HG03095 (cell line): ENCODE data around the gene KLK5.
"Not testable (repeated sequence)": the region's sequence is repeated elsewhere in the genome, so short reads cannot be mapped to it uniquely, and the experiment has no call there.

Experiments
- ATAC-seq: cut with Tn5 transposase; IDR thresholded peaks from one replicate; pipeline ENCODE4 v1.9.1; 2021; ENCODE audit warnings: moderate library complexity; ENCODE audit not compliant: unreplicated experiment

Gene KLK5, protein sequence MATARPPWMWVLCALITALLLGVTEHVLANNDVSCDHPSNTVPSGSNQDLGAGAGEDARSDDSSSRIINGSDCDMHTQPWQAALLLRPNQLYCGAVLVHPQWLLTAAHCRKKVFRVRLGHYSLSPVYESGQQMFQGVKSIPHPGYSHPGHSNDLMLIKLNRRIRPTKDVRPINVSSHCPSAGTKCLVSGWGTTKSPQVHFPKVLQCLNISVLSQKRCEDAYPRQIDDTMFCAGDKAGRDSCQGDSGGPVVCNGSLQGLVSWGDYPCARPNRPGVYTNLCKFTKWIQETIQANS

DNA sequence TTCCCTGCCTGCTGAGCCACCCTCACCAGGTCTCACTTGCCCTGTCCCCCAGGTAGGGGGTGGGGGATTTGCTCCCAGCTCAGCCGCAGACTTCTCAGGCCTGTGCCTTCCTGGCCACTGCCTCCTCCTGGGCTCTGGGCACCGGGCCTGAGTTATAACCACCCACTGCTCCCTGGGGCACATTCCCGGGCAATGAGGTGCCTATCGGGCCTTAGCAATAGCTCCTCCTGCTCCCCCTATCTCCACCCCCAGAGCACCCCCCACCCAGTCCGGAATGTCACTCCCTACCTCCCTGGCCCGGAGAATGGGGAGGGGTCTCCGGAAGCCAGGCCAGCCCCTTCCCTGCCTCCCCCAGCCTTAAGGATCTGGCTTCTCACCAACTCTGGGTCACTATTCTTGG is at the start of gene KLK5:
Gene KLK5 (minus strand): TSS at position 129 of the 400 bp plus-strand sequence. CDS start 381 bp downstream, outside the sequence.
- no peak for ATAC-seq

DNA sequence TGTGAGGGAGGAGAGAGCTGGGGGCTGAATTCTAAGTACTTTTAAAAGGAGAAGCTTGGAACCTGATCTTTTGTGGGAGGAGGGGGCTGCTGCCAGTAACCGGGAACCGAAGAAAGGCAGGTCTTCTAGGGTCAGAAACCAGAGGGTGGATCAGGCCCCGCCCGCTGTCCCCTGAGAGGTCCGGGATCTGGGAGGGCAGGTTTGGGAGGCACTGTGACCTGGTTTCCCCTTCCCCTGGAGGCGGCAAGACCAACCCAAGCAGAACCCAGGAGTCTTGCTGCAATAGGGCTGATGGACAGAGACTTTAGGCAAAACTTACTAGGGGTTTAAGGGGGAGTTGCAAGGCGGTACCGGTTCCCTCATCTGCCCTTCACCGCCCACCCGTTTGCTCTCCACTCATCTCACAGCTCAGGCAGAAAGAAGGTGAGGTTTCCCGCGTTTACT is 49.3 kb upstream of the KLK5 start:
- no peak for ATAC-seq

DNA sequence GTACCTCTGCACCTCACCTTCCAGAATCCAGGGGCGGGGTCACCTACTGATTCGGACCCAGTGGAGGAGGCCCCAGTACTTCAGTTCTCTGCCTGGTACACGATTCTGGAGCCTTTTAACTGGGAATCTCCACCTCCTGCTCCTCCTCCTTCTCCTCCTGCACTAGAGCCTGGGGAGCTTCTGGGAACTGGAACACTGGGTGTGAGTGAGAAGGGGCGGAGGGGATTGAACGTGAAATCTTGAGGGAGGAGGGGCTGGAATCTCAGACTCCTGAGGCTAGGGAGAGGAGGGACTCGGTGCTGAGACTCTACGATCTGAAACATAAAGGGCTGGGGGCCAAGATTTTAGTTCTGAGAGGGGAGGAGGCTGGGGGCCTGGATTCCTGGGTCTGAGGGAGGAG is 48.7 kb upstream of the KLK5 start, which contains the start of gene KLK8:
Gene KLK8 (minus strand): TSS at position 90 of the 400 bp plus-strand sequence. CDS start 437 bp downstream, outside the sequence.
- no peak for ATAC-seq

DNA sequence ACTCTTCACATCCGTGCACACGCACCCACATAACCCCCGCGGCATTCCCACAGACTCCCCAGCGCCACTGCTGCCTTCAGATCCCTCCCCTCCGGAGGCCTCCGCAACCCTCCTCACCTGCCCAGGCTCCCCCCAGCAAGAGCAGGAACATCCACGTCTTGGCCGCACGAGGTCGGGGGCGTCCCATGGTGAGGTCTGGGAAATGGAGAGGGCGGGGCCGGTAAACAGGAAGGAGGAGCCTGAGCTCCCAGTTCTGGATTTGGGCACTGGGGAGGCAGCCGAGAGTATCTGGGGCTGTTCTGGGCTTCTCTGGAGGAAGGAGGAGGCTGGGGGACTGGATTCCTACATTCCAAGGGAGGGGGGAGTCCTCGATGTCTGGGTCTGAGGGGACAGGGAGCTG is 48.1 kb upstream of the KLK5 start:
- ATAC-seq = no peak

DNA sequence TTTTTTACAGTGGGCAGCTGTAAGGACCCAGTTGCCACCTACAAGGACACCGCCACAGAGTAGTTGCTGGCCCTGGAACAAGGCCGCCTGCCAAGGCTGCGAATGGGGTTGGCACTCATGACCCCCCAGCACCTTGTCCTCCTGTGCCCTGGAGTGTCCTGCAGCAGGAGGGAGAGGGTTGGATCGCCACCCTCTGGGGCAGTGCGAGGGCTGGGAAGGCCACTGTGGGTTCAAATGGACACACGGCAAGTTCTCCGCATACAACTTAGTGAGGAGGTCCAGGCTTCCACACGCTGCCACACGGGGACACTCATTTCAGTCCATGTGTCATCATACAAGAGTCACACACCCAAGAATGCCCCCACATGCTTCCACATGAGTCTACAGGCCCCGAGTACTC is 47.6 kb upstream of the KLK5 start:
- ATAC-seq = no peak

DNA sequence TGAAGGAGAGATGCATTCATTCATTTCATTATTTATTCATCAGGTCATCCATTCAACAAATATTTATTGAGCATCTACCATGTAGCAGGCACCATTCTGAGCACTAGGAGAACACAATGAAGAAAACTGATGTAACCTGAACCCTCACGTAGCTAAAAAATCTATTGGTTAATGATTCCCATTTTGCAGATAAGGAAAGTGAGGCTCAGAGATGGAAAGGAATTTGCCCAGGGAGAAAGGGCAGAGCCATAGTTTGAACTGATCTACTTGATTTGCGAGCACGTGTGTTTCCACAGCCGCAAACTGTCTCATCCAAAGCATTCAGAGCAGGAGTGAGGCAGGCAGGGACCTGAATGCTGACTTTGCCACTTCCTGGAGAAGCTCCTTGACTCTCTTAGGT is 45.8 kb upstream of the KLK5 start:
- no peak for ATAC-seq

DNA sequence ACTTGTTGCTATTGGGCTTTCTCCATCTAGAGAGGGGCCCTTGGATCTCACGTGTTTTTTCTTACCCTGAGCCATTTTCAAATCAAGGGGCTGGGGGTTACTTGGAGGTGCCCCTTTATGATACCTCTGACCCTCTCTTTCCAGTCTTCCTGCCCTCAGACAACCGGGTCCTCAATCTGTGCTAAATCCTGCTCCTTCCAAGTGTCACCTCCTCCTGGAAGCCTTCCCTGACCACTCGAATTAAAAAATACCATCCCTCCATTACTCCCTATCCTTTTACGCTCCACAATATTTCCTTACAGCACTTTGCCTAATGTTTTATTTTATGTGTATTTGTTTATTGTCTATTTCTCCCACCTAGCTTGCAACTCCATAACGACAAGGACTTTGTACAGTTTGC is 45.2 kb upstream of the KLK5 start:
- no peak for ATAC-seq

DNA sequence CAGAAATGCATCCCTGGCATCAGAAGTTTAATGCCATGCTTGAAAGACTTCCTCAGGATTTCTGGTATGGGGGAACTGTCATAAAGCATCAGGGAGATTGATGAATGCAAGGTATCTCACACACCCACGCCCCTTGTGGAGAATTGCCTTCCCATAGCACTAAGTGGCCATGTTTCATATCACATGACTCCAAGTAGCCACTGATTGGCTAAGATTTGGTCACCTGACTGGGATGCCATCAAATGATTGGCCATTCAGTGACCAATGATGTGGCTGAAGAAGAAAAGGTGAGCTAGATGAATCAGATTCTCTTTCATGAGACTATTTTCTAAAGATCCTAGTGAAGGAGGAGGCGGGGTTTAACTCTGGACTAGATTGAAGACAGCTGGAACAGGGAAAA is 41.3 kb upstream of the KLK5 start:
- ATAC-seq = no peak

DNA sequence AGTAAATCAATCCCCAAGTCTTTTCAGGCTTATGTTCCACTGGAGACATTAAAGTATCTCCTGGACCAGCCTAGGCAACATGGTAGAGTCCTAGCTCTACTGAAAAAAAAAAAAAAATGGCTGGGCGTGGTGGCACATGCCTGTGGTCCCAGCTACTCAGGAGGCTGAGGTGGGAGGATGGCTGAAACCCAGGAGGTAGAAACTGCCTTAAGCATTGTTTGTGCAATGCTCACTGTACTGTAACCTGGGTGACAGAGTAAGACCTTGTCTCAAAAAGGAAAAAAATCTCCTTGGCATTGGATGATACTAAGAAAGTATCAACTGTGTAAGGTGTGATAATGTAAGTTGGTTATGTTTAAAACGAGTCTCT is 39.8 kb upstream of the KLK5 start:
- no peak for ATAC-seq

DNA sequence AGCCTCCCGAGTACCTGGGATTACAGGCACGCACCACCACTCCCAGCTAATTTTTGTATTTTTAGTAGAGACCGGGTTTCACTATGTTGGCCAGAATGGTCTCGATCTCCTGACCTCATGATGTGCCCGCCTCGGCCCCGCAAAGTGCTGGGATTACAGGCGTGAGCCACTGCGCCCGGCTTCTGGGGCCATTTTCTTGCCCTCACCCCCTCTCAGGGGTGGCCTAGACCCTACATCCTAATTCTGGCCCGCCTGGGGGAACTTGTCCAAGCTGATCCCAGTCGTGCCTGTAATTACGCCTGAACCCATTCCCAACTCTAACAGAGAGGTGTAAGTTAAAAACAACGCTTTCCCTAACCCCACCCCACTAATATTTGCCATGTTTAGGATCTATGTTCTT is 31.6 kb upstream of the KLK5 start:
- not testable (repeated sequence) for ATAC-seq

DNA sequence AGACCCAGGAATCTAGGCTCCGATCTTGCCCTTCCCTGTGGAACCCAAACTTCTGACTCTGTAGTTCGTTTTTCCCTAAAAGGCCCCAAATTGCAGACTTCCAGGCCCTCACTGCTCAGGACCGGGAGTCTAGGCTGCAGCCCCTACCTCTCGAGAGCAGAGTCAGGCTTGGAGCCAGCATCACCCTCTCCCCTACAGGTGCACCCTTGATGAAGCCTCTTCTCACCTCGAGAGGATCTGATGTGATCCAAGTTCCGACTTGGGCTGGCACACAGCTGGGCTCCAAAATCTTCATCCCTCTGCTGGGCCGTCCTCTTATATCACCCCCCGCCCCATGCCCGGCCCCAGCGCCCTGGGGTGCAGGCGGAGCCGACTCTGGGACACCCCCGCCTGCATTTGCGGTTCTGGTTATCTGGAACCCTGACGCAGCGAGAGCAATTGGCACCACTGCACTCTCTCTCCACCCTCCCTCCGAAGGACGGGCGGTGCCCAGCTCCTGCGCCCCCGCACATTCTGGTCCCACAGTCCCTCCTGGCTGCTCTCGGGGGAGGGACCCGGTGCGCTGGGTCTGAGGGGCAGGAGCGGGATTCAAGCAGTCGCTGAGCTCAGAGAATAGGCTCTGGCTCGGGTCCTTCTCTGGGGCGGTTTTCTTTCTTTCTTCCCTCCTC is 30.9 kb upstream of the KLK5 start, which contains the start of gene KLK7:
Gene KLK7 (minus strand): TSS at position 293 of the 668 bp plus-strand sequence. CDS start 1,518 bp downstream, outside the sequence.
- no peak for ATAC-seq

DNA sequence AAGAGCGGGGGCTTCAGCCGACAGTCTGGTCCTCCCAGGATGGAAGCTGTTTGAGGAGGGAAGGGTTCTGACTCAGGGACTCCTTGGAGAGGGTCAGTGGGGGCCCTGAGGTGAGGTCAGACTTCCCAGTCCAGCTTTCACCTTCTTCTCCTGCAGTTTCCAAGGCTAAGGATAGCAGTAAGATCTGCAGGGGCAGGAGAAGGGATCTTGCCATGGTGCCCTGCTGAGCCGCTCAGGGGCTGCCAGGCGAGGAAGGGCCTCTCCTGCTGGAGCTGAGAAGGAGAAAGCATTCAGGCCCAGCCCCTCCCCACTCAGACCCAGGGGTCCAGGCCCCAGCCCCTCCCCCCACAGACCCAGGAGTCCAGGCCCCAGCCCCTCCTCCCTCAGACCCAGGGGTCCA is 29.3 kb upstream of the KLK5 start:
- no peak for ATAC-seq

DNA sequence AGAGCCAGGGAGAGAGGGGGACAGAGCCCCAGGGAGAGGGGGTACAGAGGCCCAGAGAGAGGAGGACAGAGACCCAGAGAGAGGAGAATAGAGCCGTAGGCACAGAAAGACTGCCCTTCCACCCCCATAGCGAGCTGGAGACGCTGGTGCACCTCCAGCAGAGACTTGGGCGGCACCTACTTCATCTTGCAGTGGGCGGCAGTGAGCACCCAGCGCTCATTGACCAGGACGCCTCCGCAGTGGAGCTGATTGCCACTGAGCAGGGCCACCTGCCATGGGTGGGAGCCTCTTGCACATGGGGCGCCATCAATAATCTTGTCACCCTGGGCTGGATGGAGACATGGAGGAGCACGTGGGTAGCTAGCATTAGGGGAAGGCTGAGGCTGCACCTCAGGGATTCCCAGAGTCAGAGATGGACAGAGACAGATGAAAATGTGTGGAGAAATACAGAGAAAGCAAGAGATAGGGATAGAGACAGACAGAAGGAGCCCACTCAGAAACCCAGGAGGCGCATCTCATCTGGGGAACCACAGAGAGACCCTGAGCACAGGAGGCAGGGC is 28.8 kb upstream of the KLK5 start:
- ATAC-seq = no peak

DNA sequence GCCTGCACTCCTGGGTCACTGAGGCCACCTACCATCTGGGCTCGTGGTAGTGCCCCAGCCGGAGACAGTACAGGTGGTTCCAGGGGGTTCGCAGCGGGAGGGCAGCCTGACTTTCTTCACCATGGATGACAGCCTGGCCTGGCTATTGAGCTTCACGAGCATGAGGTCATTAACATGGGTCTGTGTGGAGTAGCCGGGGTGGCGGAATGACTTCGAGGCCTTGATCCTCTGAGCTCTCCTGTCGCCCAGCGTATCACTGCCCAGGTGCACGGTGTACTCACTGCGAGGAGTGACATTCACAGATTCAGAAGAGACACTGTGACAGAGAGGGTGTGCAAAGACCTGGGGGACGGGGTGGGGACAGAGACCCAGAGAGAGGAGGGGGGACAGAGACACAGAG is 27.4 kb upstream of the KLK5 start:
- ATAC-seq = no peak

DNA sequence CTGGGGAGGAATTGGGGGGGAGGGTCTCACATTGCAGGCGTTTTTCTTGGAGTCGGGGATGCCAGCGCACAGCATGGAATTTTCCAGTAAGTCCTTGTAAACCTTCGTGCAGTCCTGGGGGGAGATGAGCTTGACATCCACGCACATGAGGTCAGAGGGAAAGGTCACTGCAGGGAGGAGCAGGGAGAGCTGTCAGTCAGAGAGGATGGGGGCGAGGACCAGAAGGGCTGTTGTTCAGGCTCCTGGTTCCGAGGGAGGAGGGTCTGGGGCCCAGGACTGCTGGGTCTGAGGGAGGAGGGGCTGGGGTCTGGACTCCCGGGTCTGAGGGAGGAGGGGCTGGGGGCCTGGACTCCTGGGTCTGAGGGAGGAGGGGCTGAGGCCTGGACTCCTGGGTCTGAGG is 26.9 kb upstream of the KLK5 start:
- ATAC-seq = no peak

DNA sequence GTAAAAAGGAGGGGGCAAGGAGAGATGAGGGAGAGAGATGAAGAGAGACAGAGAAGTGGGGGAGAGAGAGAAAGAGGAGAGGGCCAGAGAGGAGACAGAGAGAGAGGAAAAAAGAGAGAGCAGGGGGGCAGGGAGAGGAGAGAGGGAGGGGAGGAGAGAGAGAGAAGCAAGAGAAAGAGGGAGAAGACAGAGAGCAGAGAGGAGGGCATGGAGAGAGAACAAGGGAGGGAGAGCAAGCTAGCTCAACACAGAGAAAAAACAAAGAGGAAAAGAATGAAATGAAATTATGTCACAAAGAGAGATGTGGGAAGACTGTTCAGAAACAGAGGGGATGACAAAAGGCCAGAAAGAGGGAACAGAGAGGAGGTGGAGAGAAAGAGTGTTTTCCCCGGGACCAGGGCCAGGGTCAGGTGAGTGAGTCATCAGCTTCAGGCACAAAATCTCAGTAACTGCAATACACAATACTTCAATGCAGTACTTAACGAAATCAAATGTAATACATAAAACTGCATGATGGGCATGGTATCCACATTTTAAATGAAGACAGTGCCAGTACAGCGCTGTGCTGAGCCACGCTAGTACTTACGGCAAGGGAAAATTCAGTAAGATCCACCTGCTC is 26.0 kb upstream of the KLK5 start:
- ATAC-seq = no peak

DNA sequence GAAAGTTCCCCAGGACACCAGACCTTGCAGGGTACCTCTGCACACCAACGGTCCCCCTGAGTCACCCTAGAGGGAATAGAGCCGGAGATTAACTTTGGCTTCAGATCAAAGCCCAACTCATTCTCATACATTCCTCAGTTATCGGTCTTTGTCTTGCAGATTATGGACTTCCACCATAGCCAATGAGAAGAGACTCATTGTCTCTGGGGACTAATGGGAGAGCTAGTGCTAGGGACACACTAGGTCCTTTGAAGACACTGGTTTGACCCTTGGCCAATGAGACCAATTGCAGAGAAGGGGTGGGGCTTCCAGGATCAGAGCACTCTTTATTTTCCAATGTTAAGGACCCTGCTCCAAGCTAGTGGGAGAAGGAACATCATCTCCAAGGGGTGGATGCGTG is 24.8 kb upstream of the KLK5 start:
- ATAC-seq = no peak

DNA sequence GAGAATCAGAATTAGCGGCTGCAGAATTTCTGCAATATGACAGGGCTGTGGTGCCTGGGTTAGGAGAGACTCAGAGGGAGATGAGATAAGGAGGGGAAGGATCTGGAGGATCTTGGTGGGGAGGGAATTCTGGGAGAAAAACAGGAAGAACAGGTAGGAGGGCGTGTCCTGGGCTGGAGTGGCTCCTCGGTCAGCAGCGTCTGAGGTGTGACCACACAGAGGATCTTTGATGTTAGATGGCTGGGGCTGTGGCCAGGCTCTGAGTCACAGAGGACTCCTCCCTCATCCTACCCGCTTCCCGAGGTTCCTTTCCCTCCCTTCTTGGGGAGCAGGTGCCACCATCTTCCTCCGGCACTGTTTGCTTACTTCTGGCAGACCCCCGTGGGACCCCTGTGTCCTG is 22.9 kb upstream of the KLK5 start:
- ATAC-seq = no peak

DNA sequence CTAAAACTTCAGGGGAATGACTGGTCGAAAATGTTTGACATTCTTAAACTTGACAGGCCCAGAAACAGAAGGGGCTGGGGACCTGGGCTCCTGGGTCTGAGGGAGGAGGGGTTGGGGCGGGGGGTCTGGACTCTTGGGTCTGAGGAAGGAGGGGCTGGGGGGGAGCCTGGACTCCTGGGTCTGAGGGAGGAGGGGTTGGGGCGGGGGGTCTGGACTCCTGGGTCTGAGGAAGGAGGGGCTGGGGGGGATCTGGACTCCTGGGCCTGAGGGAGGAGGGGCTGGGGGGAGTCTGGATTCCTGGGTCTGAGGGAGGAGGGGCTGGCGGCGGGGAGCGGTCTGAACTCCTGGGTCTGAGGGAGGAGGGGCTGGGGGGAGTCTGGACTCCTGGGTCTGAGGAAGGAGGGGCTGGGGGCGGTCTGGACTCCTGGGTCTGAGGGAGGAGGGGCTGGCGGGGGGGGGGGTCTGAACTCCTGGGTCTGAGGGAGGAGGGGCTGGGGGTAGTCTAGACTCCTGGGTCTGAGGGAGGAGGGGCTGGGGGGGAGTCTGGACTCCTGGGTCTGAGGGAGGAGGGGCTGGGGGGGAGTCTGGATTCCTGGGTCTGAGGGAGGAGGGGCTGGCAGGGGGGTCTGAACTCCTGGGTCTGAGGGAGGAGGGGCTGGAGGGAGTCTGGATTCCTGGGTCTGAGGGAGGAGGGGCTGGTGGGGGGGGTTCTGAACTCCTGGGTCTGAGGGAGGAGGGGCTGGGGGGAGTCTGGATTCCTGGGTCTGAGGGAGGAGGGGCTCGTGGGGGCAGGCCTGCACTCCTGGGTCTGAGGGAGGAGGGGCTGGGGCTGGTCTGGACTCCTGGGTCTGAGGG is 22.1 kb upstream of the KLK5 start:
- ATAC-seq = no peak

DNA sequence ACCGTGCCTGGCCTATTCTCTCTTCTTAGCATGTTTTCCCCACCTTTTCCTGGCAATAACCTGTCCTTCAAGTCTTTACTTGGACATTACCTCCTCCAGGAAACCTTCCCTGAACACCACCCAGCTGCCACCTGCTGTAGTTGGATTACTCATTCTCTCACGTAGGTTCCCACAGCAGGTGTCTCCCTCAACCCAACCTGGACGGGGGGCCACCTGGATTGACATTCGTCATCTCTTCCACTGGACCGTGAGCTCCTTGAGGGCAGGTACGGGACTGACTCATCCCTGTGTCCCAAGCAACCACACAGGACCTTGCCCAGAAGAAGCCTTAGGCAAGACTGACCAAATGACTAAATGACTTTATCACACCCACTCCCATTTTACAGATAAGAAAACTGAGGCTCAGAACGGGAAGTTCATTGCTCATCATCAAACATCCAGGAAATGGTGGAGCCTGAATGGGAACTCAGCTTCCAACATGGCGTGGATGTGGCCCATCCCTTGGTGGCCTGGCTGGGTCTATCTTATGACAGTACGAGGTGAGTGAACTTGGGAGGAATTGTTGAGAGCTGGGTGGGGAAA is 20.0 kb upstream of the KLK5 start:
- no peak for ATAC-seq
